CD4-positive, alpha-beta T cell (primary cell): Measurements from ENCODE around the gene PLEKHA4. TPM values are rescaled to one million over a fixed set of nuclear protein-coding genes. Genes with fewer than 3 reads are reported as not detected.

Source experiments
- ATAC-seq: fragments of 200-7000 bp; cut with Tn5 transposase; one replicate; pipeline ENCODE4 v1.10.0; 2022; ENCODE audit warnings: mild to moderate bottlenecking; ENCODE audit not compliant: poor library complexity
- CTCF ChIA-PET: fragments of 350-600 bp; sonication (Branson Sonifier 250); formaldehyde crosslinking; loops from one replicate; lab custom pipeline; 2021; ENCODE audit warnings: antibody characterized with exemption, inconsistent platforms; lab: Charles Lee
- POLR2A ChIA-PET: fragments of 350-600 bp; sonication (Branson Sonifier 250); formaldehyde crosslinking; loops from one replicate; lab custom pipeline; 2021; ENCODE audit warnings: antibody characterized with exemption, inconsistent platforms; lab: Charles Lee
- DNase-seq, 14 experiments: peaks; one replicate each; pipeline ENCODE4 v3.0.0-alpha.2; 2013 to 2020; ENCODE audit warnings: mixed read lengths in 2 of 14
- H3K27ac ChIP-seq, 2 donors: one replicate each; pipeline versions ENCODE4 v1.5.1 to v1.7.0; 2013; ENCODE audit warnings: low read length in 2 of 2, low read depth in 1 of 2, mild to moderate bottlenecking in 1 of 2
- H3K27me3 ChIP-seq, 2 experiments: 1 replicate in 1 of 2; 2 replicates in 1 of 2; pipeline versions ENCODE4 v1.6.1 to v1.7.0; 2013; ENCODE audit warnings: low read length in 2 of 2, control low read depth in 1 of 2, mild to moderate bottlenecking in 1 of 2, moderate library complexity in 1 of 2; ENCODE audit not compliant: insufficient read depth in 2 of 2, control insufficient read depth in 1 of 2
- H3K36me3 ChIP-seq: one replicate; pipeline ENCODE4 v1.6.1; 2013; ENCODE audit warnings: low read length, control low read depth; ENCODE audit not compliant: insufficient read depth
- H3K4me1 ChIP-seq: one replicate; pipeline ENCODE4 v1.6.1; 2013; ENCODE audit warnings: low read length, control low read depth; ENCODE audit not compliant: insufficient read depth
- H3K4me3 ChIP-seq: one replicate; pipeline ENCODE4 v1.5.1; 2013; ENCODE audit warnings: mild to moderate bottlenecking, low read length, moderate library complexity
- H3K9me3 ChIP-seq, 2 experiments: 1 replicate in 1 of 2; 2 replicates in 1 of 2; pipeline versions ENCODE4 v1.6.1 to v1.7.0; 2013; ENCODE audit warnings: low read length in 2 of 2, mild to moderate bottlenecking in 2 of 2, control low read depth in 1 of 2, moderate library complexity in 1 of 2; ENCODE audit not compliant: control insufficient read depth in 1 of 2, insufficient read depth in 1 of 2
- H3K27ac Mint-ChIP-seq: one replicate; pipeline ENCODE4 v1.8.0; 2020; ENCODE audit warnings: mixed read lengths
- H3K27me3 Mint-ChIP-seq: one replicate; pipeline ENCODE4 v1.8.0; 2021; ENCODE audit warnings: mixed read lengths
- H3K36me3 Mint-ChIP-seq: one replicate; pipeline ENCODE4 v1.8.0; 2021; ENCODE audit warnings: low read depth, mixed read lengths
- H3K4me1 Mint-ChIP-seq: one replicate; pipeline ENCODE4 v1.8.0; 2021; ENCODE audit warnings: low read depth, mixed read lengths
- H3K4me3 Mint-ChIP-seq: one replicate; pipeline ENCODE4 v1.8.0; 2020; ENCODE audit warnings: mild to moderate bottlenecking, mixed read lengths
- H3K9me3 Mint-ChIP-seq: one replicate; pipeline ENCODE4 v1.8.0; 2020; ENCODE audit warnings: mixed read lengths
- intact Hi-C, 2 experiments: fragments of 100-400 bp; cut with DNase I in 1 of 2; cut with micrococcal nuclease in 1 of 2; formaldehyde crosslinking; loops; one replicate each; pipeline versions ENCODE4 v1.15.1 to v1.9.0; 2023 to 2025; cut with DNase I, micrococcal nuclease
- total RNA-seq, 174 experiments: library from RNA in 2 of 174; stranded (reverse) in 2 of 174; gene quantifications; one replicate each; pipeline ENCODE4 v1.2.3 and lab custom pipeline; 2021 to 2026
- TF ChIP-seq, protein P1 (sequence below): fragments of 200-600 bp; IDR thresholded peaks from one replicate; pipeline ENCODE4 v1.8.0; 2022; ENCODE audit warnings: antibody characterized with exemption, mild to moderate bottlenecking

PLEKHA4 gene
- total RNA-seq, 2 experiments from 2014 or later = 1.4 to 2.7 TPM

DNA sequence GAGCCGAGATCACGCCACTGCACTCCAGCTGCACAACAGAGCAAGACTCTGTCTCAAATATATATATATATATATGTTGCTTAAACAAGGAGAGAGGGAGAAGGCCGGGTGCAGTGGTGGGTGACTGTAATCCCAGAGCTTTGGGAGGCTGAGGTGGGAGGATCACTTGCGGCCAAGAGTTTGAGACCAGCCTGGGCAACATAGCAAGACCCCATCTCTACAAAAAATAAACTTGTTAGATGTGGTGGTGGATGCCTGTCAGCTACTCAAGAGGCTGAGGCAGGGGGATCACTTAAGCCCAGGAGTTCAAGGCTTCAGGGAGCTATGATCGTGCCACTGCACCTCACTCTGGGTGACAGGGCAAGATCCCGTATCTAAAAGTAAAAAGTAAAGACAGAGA is 26.8 kb downstream of the PLEKHA4 start:
- no peak overlapping the region for H3K4me3 Mint-ChIP-seq
- no peak overlapping the region for H3K4me3 ChIP-seq
- ATAC-seq (no peak), DNase-seq (no peak)
- intact Hi-C loops = loop anchor here in 1 of 2 experiments (5.0 kb wide), 1 partner anchor 334 kb away; no protein-coding TSS in a partner anchor
- TF ChIP-seq, protein P1, sequence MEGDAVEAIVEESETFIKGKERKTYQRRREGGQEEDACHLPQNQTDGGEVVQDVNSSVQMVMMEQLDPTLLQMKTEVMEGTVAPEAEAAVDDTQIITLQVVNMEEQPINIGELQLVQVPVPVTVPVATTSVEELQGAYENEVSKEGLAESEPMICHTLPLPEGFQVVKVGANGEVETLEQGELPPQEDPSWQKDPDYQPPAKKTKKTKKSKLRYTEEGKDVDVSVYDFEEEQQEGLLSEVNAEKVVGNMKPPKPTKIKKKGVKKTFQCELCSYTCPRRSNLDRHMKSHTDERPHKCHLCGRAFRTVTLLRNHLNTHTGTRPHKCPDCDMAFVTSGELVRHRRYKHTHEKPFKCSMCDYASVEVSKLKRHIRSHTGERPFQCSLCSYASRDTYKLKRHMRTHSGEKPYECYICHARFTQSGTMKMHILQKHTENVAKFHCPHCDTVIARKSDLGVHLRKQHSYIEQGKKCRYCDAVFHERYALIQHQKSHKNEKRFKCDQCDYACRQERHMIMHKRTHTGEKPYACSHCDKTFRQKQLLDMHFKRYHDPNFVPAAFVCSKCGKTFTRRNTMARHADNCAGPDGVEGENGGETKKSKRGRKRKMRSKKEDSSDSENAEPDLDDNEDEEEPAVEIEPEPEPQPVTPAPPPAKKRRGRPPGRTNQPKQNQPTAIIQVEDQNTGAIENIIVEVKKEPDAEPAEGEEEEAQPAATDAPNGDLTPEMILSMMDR = no peak
- ChIA-PET CTCF (interaction anchor here (1.3 to 4.7 kb wide), 4 partner anchors 11 to 129 kb away, joined by 3 to 67 read pairs (median 32); no protein-coding TSS in a partner anchor), POLR2A (interaction anchor here (2.0 kb wide), 1 partner anchor 46 kb away, joined by 10 read pairs; no protein-coding TSS in a partner anchor)
- H3K4me1 ChIP-seq = peaks cover 9% of the 10 kb centered on the region
- H3K36me3 Mint-ChIP-seq = no peaks in the 10 kb centered on the region
- H3K27me3 Mint-ChIP-seq = peaks cover 4% of the 10 kb centered on the region
- peaks cover 6% of the 10 kb centered on the region for H3K4me1 Mint-ChIP-seq
- no peaks in the 10 kb centered on the region for H3K9me3 Mint-ChIP-seq
- H3K36me3 ChIP-seq = no peaks in the 10 kb centered on the region
- H3K27ac ChIP-seq = no peak overlapping the region
- no peak overlapping the region for H3K27ac Mint-ChIP-seq
- H3K27me3 ChIP-seq = peaks cover 0 to 4% of the 10 kb centered on the region in 2 experiments
- no peaks in the 10 kb centered on the region for H3K9me3 ChIP-seq

DNA sequence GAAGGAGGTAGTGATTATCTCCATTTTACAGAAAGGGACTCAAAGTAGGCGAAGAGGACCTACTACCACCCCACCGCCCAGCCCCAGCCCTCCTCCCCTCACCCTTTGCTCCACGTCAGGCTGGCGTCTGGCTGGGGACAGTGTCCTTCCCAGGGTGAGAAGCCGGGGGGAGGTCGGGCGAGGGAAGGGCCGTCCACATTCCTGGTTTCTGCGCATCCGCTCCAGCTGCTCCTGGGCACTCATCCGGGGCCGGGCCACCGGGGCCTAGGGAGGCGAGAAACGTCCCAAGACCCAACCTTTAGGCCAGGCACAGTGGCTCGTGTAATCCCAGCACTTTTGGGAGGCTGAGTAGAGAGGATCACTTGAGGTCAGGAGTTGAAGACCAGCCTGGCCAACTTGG is 27.4 kb downstream of the PLEKHA4 start:
- no peaks in the 10 kb centered on the region for H3K9me3 ChIP-seq
- peaks cover 0 to 6% of the 10 kb centered on the region in 2 experiments for H3K27me3 ChIP-seq
- Mint-ChIP-seq H3K27me3 (peaks cover 7% of the 10 kb centered on the region), H3K9me3 (no peaks in the 10 kb centered on the region), H3K36me3 (no peaks in the 10 kb centered on the region), H3K27ac (no peak overlapping the region), H3K4me3 (no peak overlapping the region), H3K4me1 (peaks cover 10% of the 10 kb centered on the region)
- H3K4me3 ChIP-seq = no peak overlapping the region
- H3K36me3 ChIP-seq = no peaks in the 10 kb centered on the region
- POLR2A ChIA-PET = interaction anchor here (2.0 kb wide), 1 partner anchor 46 kb away, joined by 10 read pairs; no protein-coding TSS in a partner anchor
- no peak for DNase-seq
- intact Hi-C loops = loop anchor here in 1 of 2 experiments (5.0 kb wide), 1 partner anchor 334 kb away; no protein-coding TSS in a partner anchor
- CTCF ChIA-PET = interaction anchor here (1.3 to 4.7 kb wide), 4 partner anchors 10 to 129 kb away, joined by 3 to 67 read pairs (median 32); no protein-coding TSS in a partner anchor
- no peak overlapping the region for H3K27ac ChIP-seq
- ATAC-seq = no peak
- TF ChIP-seq, protein P1 = no peak
- peaks cover 14% of the 10 kb centered on the region for H3K4me1 ChIP-seq

DNA sequence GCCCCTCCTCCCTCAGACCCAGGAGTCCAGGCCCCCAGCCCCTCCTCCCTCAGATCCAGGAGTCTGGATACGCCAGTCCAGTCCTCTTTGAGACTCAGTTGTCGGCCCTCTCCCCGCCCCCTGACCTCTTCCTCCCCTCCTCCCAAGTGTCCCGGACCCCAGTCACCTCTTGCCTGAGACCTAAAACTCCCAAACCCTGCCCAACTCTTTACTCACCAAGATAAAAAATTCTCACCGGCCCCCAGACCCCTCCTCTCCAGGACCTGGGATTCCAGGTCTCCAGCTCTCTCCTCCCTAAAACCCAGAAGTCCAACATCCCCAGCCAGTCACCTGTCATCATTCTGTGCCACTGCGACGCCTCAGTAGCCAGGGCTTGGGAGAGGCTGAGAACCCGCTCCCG is 30.7 kb downstream of the PLEKHA4 start:
- ChIA-PET POLR2A (interaction anchor here (0.7 to 2.2 kb wide), 4 partner anchors 21 to 193 kb away, joined by 3 to 17 read pairs (median 6); no protein-coding TSS in a partner anchor), CTCF (interaction anchor here (0.8 to 2.8 kb wide), 5 partner anchors 42 to 156 kb away, joined by 3 to 13 read pairs (median 6); partner anchors contain the start of gene RUVBL2)
- Mint-ChIP-seq H3K4me1 (peaks cover 22% of the 10 kb centered on the region), H3K9me3 (no peaks in the 10 kb centered on the region), H3K27me3 (peaks cover 13% of the 10 kb centered on the region), H3K4me3 (peak overlapping the region; percentile 45), H3K36me3 (no peaks in the 10 kb centered on the region), H3K27ac (no peak overlapping the region)
- ATAC-seq = no peak
- TF ChIP-seq, protein P1 = no peak
- peaks cover 23% of the 10 kb centered on the region for H3K4me1 ChIP-seq
- peaks cover 0 to 6% of the 10 kb centered on the region in 2 experiments for H3K27me3 ChIP-seq
- no peak overlapping the region for H3K27ac ChIP-seq
- H3K4me3 ChIP-seq = no peak overlapping the region
- DNase-seq = no peak
- H3K36me3 ChIP-seq = no peaks in the 10 kb centered on the region
- H3K9me3 ChIP-seq = no peaks in the 10 kb centered on the region
- intact Hi-C loops = loop anchor here in 1 of 2 experiments (5.0 kb wide), 1 partner anchor 190 kb away; the partner anchor contains the start of gene CA11
